HS-5 (cell line): ENCODE measurements around the gene GJC1.

Experiments used
- DNase-seq: peaks from one replicate; pipeline ENCODE4 v3.0.0-alpha.2; 2012; ENCODE audit warnings: low read depth

GJC1 gene

DNA sequence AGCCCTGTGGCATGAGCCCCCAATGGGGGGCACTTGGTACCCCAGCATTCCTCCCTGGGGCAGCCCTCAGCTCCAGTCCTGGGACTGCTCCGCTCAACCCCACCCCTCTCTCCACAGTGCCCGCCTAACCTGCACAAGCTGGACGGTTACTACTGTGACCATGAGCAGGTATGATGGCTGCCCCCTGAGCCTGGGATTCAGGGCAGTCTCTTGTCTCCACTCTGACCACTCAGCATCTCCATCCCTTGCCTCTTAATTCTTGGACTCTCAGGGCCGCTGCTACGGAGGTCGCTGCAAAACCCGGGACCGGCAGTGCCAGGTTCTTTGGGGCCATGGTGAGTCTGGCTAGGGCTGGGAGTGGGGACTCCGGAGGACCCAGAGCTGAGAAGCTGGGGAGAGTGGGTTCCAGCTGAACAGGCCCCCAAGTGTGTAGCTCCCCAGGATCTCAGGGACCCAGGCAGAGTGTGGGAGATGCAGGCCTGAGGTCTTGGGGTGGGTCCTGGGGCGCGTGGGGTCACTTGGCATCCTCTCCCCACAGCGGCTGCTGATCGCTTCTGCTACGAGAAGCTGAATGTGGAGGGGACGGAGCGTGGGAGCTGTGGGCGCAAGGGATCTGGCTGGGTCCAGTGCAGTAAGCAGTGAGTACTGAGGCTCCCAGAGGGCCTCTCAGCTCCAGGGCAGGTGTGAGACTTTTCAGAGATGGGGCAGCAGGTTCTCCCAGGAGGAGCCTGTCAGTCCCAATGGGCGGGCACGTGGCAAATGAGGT, 53.3 kb downstream of the GJC1 start:
- DNase-seq: no peak

DNA sequence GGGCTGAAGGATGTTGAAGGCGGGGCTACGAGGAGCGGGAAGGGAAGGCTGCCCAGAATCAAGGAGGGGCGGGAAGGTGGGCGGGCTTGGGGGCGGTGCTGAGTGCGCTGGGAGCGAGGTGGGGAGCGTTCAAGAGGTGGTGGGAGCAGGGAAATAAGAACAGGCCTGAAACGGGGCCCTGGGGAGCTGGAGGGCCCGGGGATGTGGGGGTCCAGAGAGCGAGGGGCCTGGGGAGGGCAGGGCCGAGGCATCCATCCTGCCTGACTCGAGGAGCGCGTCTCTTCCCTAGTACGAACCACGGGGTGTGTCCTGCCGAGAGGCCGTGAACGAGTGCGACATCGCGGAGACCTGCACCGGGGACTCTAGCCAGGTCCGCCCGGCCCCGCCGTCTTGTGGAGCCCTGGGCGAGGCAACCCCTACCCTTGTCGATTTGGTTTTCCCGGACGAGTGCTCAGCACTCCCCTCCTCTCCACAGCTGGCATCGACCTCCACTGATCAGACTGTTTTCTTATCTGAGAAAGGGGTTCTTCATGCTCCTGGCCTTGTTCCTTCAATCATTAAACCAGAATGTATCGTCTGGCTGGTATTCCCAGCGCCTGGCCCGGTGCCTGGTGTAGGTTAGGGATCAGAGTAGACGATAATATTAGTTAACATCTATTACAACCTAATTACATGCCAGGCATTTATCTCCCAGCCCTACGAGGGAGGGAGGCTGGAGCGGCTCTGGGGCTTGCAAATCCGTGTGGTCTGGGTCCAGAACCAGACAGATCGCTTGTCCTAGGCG, 54.1 kb downstream of the GJC1 start:
- DNase-seq: peak; percentile 93

DNA sequence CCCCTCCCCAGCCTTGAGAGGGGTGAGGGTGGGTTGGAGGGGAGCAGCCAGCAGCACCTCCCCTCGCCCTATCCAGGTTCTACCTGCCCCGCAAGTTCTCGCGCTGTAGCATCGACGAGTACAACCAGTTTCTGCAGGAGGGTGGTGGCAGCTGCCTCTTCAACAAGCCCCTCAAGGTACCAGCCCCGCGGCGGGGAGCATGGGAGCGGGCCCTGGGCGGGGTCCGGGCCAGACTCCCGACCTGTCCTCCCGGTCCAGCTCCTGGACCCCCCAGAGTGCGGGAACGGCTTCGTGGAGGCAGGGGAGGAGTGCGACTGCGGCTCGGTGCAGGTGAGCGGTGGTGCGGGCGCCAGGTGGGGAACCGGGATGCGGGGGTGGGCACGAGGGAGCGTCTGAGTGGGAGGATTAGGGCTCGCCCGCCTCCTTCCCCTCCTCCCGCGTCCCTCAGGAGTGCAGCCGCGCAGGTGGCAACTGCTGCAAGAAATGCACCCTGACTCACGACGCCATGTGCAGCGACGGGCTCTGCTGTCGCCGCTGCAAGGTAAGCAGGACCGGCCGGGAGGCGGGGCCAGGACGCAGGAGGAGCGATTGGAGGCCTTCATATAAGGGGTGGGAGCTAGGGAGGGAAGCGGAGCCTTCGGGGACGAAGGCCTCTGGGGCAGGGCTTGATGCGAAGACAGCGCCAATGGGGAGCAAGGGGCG, 54.8 kb downstream of the GJC1 start:
- DNase-seq: no peak

DNA sequence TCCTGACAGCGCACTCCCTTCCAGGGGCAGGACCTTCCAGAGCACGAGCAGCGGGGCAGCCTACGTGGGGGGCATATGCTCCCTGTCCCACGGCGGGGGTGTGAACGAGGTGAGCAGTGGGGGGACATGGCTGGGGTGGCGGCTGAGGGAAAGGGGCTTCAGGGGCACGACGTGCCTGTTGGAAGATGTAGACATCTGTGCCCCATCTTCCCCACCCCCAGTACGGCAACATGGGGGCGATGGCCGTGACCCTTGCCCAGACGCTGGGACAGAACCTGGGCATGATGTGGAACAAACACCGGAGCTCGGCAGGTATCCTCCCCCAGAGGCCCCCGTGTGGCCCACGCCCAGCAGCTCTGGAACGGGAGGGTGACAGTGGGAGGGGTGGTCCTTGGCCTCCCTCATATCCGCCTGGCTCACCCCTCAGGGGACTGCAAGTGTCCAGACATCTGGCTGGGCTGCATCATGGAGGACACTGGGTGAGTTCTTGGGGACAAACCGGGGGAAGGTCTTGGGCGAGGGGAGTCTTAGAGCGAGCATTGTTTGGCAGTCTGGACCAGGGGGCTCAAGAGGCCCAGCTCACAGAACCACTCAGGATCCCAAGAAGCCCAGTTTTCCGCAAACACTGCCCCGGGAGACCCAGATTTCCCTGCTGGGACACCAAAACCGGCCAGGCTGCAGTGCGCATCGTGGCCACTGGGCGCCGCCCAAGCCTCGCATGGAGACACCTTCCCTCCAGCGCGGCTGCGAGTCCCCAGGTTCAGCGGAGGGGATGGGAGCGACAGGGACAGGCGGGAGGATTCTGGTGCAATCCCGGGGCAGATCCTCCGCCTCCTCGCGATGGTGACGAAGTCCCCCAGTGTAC, 55.6 kb downstream of the GJC1 start:
- peak; percentile 38 for DNase-seq

DNA sequence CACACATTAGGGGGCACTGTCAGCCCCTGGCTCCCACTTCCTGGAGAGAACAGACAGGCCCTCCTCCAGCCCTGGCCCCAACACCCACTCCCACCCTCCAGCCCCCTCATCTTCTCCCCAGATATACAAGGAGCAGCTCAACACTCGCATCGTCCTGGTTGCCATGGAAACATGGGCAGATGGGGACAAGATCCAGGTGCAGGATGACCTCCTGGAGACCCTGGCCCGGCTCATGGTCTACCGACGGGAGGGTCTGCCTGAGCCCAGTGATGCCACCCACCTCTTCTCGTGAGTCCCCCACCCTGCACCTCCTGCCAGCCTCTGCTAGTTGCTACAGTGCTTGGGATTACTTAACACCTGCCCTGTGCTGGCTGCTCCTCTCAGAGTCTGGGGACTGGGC, 56.9 kb downstream of the GJC1 start:
- no peak for DNase-seq

DNA sequence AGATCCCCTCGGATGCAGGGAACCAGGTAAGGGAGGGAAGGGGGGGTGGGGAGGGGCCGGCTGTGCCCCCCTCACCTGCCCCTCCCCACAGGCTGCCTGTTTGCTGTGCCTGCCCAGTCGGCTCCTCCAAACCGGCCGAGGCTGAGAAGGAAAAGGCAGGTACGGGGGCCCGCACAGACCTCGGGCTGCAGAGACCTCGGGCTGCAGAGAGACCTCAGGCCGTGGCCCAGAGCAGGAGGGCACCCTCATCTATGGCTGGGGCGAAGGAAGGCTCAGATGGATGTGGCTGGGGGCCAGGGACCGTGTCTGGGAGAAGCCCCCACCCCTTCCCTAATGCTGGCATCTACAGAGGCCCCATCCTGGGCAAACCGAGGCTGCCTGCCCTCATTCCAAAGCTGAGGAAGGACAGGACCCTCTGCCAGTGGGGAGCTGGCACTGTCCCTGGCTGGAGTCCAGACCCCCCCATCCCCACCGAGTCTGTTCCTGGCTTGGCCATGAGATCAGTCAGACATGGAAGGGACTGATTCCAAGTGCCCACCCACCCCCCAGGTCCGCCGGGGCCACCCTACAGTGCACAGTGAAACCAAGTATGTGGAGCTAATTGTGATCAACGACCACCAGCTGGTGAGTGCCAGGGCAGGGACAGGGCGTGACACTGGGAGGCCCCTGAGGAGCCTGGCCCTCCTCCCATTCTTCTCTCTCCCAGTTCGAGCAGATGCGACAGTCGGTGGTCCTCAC, 57.6 kb downstream of the GJC1 start:
- no peak for DNase-seq

DNA sequence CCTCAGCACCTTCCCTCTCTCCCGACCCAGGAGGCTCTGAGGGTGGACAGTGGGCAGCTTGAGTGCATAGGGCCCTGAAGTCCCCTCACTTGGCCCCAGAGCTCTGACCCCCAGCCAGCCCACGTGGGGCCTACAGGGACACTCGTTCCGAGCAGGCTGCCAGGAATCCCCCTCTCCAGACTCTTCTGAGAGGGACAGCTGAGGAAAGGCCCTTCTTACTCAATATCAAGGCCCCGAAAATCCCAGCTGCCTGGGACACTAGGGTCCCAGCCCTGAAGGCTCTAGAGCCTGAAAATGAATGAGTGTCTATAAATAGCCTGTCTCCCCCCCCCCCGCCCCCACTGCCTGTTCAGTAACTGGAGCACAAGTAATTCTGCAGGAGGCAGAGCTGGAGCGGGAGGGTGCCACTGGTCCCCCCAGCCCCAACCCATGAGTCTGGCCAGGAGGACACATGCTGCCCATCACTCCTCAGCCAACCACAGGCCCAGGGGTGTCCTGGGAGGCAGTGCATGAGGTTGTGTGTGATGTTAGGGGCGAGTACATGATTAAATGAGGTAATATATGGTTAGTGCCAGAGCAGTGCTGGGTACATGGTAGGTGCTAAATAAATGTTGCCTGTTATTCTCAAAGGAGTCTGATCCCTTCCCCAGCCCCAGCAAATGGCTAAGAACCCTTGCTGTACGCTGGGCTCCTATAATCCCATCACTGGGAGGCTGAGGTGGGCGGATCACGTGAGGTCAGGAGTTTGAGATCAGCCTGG, 59.7 kb downstream of the GJC1 start:
- no peak for DNase-seq

DNA sequence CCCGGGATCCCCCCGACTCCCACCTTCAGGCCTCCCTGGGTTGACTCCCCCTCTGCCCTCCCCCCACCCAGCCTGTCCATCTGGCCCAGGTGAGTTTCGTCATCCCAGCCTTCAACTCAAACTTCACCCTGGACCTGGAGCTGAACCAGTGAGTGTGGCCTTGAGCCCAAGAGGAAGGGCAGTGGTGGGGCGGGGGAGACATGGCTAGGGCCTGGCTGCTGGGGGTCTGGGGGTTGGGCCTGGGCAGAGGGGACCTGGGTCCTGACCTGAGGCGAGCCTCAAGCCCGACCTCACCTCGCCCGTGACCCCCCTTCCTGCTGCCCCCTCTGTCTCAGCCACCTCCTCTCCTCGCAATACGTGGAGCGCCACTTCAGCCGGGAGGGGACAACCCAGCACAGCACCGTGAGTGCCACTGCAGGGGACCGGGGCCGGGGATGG, 60.4 kb downstream of the GJC1 start:
- no peak for DNase-seq

DNA sequence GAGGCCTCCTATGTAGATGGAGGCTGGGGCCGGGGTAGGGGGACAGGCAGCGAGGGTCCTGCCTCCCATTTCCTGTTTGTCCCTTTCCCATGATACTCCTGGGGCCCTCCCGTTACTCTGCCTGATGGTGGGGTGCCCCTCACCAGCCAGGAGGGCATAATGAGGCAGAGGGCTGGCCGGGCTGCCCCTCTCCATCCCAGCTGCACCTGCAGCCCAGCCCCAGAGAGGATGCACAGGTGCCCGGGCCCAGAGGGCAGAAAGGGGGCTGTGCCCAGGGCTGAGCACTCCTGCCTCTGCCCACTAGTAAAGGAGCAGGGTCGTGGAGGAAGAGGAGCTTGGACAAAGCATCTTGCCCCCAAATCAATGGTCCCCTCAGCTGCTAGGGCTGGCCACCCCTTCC, 60.9 kb downstream of the GJC1 start:
- no peak for DNase-seq

DNA sequence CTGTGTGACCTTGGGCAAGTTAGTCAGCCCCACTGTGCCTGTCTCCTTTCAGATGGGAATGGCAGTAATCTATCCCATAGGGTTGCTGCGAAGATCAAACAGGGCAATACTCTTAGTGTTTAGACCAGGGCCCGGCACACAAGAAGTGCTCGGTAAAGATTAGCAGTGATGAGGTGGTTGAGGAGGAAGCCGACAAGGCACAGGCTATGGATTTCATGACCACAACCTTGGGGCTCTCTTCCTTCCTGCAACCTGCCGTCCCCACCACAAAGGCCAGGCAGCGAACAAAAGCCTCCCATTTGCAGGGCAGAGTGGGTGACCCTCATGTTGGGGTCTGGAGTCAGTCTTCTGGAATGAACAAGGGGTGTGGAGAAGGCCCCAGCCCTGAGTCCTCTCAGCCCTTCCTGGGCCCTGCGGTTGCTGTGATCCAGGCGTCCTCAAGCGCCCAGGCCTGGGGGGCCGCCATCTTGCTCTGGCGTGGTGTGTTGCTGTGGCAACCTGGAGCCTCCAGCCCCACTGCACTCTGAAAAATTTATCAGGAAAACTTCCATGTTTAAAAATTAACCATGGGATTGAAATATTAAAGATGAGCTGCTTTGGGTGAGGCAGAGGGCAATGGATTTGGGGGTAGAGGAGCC, 61.5 kb downstream of the GJC1 start:
- DNase-seq: no peak

DNA sequence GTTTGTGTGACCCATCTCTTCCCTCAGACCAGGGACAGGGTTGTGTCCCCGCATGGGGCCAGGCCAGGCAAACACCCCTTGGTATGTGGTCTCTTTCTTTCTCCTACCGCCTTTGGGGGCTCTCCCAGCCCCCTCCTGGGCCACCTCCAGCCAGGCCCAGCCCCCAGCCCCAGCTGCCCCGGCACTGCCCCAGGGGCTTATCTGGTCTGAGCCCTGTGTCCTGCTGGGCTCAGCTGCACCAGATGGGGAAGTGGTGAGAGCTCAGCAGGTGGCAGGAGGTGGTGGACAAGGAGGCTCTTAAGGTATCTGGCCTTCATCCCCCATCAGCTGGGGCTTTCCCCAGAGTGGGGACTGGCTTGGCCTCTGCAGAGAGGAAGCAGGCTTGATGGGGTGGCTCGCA, 62.6 kb downstream of the GJC1 start:
- DNase-seq: no peak

DNA sequence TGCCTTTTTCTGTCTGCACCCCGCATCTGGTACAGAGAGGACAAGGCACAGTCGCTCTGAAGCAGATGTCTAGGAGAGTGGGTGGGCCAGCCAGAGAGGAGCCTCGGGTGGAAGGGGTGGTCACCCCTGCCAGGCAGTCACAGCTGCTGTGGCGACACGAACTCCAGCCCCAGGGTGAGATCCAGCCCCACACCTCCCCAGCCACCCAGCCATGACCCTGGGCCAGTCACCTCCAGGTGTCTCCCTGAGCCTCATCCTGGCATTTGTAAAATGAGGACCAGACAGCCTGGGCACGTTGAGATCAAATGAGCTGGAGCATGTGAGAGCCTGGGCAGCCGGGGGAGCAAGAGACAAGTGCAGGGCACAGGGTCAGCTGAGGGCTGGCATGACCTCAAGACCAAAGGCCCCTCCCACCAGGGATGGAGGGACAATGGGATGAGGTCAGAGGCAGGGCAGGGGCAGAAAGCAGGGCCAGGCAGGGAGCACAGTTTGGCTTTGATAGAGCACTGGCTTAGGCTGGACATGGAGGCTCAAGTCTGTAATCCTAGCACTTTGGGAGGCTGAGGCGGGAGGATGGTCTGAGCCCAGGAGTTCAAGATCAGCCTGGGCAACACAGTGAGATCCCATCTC, 63.6 kb downstream of the GJC1 start:
- DNase-seq: no peak

DNA sequence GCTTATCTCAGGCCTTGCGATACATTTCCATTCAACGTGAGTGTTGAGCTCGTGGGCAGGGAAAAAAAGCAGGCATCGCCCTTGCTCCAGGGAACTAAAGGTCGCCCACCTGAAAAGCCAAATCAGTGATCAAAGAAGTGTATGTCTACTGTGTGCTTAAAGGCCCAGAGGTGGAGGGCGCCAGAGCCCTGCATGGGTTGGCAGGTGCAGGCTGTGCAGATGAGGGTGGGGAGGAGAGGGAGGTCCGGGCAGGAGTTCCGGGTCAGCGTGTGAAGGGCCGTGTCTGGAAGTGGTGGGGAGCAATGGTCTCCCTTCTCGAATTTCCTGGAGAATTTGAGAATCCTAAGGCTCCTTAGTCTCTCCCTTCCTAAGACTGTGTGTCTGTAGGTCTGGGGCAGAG, 64.1 kb downstream of the GJC1 start:
- DNase-seq: no peak

DNA sequence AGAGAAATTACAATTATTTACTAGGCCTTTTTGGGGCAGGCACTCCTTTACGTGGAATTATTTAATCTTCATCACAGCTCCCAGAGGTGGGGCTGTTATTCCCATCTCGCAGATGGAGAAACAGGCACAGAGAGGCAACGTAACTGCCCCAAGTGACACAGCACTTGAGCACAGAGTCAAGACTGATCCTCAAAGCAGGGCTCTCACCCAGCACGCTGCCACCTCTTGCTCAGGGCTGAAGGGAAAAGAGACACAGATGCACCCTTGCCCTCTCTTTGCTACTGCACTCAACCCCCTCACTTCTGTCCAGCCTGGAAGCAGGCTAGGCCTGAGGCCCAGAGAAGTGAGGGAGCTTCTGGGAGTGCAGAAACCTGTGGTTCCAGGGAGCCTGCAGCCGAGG, 66.9 kb downstream of the GJC1 start:
- no peak for DNase-seq

DNA sequence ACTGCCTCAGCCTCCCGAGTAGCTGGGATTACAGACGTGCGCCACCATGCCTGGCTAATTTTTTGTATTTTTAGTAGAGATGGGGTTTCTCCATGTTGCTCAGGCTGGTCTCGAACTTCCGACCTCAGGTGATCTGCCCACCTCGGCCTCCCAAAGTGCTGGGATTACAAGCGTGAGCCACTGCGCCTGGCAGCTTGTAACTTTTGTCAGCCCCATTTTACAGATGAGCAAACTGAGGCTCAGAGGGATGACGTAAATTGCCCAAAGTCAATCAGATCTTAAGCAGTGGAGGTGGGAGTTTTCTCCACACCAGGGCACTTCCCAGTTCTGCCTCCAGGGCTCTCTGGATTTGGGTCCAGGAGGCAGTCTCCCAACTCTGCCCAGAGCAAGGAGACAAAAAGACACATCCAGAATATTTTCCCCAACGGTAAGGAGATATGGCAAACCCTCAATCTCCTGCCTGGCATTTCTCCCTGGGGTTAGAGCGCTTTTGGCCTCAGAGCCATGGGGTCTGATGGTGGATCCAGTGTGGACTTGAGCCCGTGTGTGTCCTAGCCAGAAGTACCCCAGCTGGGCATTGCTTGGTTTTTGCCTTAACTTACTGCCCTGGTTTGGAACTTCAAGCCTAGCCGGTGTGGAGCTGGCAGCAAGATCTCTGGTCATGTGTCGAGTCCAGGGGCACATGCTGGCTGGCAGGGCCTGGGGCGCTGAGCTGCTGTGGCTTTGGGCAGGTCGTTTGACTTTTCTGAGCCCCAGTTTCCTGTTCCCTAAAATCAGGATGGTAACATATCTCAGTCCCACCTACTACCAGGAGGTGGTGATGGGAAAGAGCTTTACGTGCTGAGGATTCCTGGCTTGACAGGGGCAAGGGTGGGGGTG, 67.9 kb downstream of the GJC1 start:
- no peak for DNase-seq

DNA sequence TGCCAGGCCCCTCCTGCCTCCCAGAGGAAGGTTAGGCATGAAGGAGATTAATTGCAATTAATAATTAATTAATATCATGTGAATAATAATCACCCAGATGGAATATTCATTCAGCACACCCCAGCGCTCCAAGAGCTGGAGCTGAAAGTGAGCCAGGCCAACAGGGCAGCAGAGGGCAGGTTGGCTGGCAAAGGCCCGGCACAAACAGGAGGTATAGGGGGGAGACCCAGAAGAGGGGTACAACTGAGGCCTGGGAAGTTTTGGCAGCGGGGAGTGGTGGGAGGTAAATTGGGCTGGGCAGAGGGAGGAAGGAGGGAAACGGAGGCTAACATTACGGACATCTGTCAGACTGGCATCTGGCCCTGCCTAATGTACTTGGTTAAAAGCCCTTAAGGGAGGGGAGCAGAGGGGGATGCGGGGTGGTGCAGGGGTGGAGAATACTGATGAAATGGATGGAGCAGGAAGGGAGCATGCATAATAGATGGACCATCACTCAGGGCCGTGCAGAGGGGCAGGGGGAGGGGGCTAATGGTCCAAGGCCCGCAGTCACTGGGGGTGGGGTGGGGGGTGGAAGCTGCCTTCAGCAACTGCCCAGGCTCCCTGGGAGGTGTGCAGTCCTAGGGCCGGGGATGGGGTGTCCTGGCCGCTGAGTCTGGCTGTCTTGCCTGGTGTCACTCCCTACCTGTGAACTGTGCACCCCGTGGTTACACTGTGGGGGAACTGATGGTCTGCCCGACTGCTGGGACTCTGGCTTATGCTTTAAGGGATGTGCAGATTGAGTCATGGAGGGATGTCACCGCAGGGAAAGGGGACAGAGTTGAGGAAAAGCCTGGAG, 69.4 kb downstream of the GJC1 start:
- no peak for DNase-seq

DNA sequence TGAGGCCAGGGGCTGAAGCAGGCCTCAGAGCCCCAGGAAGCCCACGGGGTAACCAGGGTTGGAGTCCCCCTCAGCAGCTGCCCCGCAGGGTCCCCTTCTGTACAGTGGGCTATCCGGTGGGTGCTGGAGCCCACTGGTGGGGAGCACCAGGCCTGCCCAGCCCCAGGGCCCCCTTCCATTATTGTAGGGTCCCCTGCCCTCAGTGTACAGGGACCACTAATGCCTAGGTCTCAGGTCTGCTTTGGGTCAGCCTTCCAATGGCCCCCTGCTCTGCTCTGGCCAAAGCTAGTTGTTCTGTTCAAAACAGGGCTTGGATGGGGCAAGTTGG, 70.2 kb downstream of the GJC1 start:
- DNase-seq: no peak
